HUES6 (cell line): ENCODE data around the gene ST8SIA5.
A peak's percentile ranks its signal among the peaks of the same experiment; 100 is the strongest.

Experiments
- H3K27ac ChIP-seq: 2 replicates; pipeline ENCODE4 v1.7.0; 2013; ENCODE audit warnings: low read depth, mild to moderate bottlenecking, low read length, inconsistent platforms
- H3K27me3 ChIP-seq: 2 replicates; pipeline ENCODE4 v1.6.1; 2013; ENCODE audit warnings: low read length; ENCODE audit not compliant: control insufficient read depth, insufficient read depth
- H3K36me3 ChIP-seq: 2 replicates; pipeline ENCODE4 v1.6.1; 2013; ENCODE audit warnings: low read length; ENCODE audit not compliant: control insufficient read depth, insufficient read depth
- H3K4me1 ChIP-seq: 2 replicates; pipeline ENCODE4 v1.6.1; 2013; ENCODE audit warnings: low read length; ENCODE audit not compliant: control insufficient read depth, insufficient read depth
- H3K4me3 ChIP-seq: 2 replicates; pipeline ENCODE4 v1.5.1; 2013; ENCODE audit warnings: low read depth, low read length
- H3K9ac ChIP-seq: one replicate; pipeline ENCODE4 v1.6.1; 2013; ENCODE audit warnings: mild to moderate bottlenecking, low read length
- H3K9me3 ChIP-seq: 2 replicates; pipeline ENCODE4 v1.6.1; 2013; ENCODE audit warnings: low read depth, low read length; ENCODE audit not compliant: control insufficient read depth, insufficient read depth

The ST8SIA5 gene

DNA sequence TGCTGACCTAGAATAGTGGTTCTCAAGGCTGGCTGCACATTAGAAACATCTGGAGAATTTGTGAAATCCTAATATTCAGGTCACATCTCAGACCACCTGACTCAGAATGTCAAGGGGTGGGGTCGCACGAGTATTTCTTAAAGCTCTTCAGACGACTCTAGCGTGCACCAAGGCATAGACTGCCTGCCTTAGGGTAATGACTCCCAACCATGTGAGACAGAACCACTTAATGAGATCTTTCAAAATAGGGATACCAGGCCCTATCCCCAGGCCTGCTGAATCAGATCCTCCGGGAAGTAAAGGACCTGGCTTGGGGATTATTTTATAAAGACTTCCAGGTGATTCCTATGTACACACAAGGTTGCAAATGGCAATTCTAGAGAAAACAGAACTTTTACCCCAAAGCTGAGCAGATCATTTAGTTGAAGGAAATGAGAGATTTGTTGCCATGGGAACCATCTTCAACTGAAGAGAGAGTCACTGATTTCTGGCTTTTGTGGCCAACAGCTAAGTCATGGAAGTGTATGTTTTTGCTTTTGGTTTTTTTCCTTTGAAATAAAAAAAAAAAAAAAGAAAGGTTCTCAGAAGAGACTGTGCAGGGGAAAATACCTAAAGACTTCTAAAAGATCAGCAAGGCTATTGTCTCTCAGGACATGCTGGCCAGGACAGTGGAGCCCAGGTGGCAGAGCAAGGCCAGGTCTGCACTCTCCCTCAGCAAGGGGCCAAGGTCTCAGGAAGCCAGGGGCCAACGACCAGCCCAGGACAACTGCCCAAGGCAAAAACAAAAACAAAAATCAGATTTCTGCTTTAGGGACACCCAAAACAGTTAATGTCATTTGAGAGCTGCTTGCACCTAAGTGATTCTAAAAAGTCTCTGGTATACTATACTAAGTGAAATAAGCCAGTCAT, 84.5 kb downstream of the ST8SIA5 start:
- no peak overlapping the region for H3K4me3 ChIP-seq
- no peak overlapping the region for H3K27ac ChIP-seq
- no peaks in the 10 kb centered on the region for H3K27me3 ChIP-seq
- peaks cover 22% of the 10 kb centered on the region for H3K4me1 ChIP-seq
- no peak overlapping the region for H3K9ac ChIP-seq
- H3K9me3 ChIP-seq = no peaks in the 10 kb centered on the region
- H3K36me3 ChIP-seq = no peaks in the 10 kb centered on the region

DNA sequence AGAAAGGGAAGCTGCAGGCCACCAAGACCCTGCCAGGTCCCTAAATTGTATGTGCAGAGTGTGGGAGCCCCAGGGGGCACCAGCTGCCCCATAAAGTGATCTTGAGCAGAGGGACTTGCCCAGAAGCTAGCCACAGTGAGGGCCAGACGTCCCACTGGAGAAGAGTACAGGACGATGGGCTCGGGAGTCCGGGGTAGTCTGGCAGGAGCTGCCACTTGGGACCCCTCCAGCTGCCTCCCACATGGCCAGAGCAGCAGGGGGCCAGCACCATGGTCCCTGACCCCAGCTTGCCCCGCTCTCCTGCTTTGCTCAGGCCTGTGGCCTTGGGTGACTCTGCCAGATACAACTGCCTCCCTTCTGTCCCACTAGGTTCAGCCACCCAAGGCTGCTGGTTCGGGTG, 88.2 kb downstream of the ST8SIA5 start:
- peaks cover under 1% of the 10 kb centered on the region; the same call in 1 of the 2 replicates for H3K9me3 ChIP-seq
- H3K36me3 ChIP-seq = no peaks in the 10 kb centered on the region
- no peak overlapping the region for H3K9ac ChIP-seq
- no peak overlapping the region for H3K4me3 ChIP-seq
- H3K27ac ChIP-seq = no peak overlapping the region
- H3K27me3 ChIP-seq = no peaks in the 10 kb centered on the region
- H3K4me1 ChIP-seq = peaks cover 9% of the 10 kb centered on the region; the same call in 1 of the 2 replicates

DNA sequence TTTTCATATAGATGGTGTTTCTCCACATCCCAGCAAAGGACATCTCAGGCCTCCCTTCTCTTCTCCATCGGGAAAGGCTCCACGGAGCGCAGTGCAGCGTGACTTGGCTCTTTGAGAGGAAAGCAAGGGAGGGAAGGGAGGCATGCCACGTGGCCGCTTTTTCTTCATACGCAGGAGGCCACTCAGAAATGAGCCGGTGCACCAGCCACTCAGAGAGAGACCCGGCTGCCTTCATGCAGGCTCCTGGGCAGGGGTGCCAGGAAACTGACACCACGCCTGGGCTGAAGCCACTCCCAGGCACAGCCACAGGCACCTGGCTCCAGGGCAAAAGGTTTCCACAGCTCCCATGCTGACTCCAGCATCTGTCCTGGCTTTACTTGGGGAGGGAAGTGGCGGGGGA, 88.7 kb downstream of the ST8SIA5 start:
- H3K4me1 ChIP-seq = peaks cover 9% of the 10 kb centered on the region; the same call in 1 of the 2 replicates
- H3K4me3 ChIP-seq = no peak overlapping the region
- H3K27me3 ChIP-seq = no peaks in the 10 kb centered on the region
- H3K36me3 ChIP-seq = no peaks in the 10 kb centered on the region
- H3K9me3 ChIP-seq = peaks cover 6% of the 10 kb centered on the region
- no peak overlapping the region for H3K9ac ChIP-seq
- H3K27ac ChIP-seq = no peak overlapping the region

DNA sequence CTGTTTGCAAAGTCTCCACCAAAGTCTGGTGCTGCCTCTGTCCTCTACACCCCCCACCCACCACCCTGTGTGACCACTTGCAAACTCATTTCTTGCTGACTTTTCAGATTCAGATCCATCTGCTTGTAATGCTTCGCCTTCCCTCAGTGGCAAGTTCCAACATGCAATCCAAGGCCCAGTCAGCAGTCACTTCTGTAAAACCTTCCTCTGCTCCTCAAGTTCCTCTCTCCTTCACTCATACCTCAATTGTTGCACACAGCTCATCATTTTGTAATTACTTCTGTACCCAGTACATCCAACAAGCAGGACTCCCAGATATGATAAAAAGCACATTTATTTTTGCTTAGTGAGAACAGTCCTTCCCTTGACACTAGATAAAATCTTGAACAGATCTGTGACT, 93.3 kb downstream of the ST8SIA5 start:
- H3K9ac ChIP-seq = no peak overlapping the region
- H3K4me1 ChIP-seq = peaks cover 6% of the 10 kb centered on the region; the same call in 1 of the 2 replicates
- peaks cover 14% of the 10 kb centered on the region for H3K9me3 ChIP-seq
- no peak overlapping the region for H3K4me3 ChIP-seq
- H3K27me3 ChIP-seq = no peaks in the 10 kb centered on the region
- H3K36me3 ChIP-seq = no peaks in the 10 kb centered on the region
- no peak overlapping the region for H3K27ac ChIP-seq

DNA sequence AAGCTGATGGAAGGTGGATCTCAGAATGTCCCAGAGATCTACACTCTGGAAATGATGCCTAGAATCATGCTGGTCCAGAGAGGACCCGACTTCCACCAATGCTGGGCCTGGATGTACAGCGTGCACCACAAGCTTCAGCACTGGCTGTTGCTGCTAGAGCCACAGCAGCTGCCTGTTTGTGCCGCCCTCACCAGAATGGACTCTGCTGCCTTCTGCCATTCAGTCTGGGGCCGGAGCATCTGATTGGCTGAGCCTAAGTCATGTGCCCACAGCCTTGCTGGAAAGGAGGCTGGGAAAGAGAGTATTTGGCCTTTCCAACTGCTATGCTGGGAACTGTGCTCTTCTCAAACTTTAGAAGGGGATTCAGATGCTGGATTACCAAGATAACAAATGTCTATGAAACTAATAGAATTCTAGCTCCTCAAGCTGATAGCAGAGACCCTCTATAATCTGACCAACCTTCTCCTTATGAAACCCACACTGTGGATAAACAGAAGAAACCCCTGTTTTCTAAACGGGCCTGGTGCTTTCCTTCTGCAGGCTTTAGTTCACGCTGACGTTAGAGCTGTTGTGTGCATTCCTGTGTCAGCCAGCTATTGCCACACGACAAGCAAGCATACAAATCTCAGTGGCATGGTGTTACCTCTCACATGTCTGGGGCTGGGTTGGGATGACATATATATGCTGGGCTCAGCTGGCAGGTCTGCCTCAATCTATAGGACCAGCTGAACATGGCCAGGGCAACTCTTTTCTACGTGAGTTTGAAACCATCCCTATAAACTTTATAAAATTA, 95.7 kb downstream of the ST8SIA5 start:
- H3K9ac ChIP-seq = no peak overlapping the region
- no peaks in the 10 kb centered on the region for H3K36me3 ChIP-seq
- H3K27ac ChIP-seq = no peak overlapping the region
- H3K4me3 ChIP-seq = no peak overlapping the region
- peaks cover 18% of the 10 kb centered on the region for H3K4me1 ChIP-seq
- H3K9me3 ChIP-seq = peaks cover 14% of the 10 kb centered on the region
- H3K27me3 ChIP-seq = no peaks in the 10 kb centered on the region; the same call in 1 of the 2 replicates

DNA sequence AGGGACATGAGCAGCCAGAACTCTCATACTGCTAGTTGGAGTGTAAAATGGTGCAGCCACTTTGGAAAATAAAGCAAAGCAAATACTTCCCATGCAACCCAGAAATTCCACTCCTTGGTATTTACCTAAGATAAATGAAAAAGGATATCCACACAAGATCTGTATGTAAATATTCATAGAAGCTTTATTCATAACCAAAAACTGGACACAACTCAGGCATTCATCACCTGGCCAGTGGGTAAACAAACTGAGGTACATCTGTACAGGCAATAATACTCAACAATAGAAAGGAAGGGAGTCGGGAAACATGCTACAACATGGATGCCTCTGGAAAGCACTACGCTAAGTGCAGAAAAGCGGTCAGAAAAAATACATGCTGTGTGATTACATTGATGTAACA, 97.4 kb downstream of the ST8SIA5 start:
- peaks cover 18% of the 10 kb centered on the region for H3K4me1 ChIP-seq
- H3K27me3 ChIP-seq = no peaks in the 10 kb centered on the region; the same call in 1 of the 2 replicates
- H3K9me3 ChIP-seq = peaks cover 14% of the 10 kb centered on the region

DNA sequence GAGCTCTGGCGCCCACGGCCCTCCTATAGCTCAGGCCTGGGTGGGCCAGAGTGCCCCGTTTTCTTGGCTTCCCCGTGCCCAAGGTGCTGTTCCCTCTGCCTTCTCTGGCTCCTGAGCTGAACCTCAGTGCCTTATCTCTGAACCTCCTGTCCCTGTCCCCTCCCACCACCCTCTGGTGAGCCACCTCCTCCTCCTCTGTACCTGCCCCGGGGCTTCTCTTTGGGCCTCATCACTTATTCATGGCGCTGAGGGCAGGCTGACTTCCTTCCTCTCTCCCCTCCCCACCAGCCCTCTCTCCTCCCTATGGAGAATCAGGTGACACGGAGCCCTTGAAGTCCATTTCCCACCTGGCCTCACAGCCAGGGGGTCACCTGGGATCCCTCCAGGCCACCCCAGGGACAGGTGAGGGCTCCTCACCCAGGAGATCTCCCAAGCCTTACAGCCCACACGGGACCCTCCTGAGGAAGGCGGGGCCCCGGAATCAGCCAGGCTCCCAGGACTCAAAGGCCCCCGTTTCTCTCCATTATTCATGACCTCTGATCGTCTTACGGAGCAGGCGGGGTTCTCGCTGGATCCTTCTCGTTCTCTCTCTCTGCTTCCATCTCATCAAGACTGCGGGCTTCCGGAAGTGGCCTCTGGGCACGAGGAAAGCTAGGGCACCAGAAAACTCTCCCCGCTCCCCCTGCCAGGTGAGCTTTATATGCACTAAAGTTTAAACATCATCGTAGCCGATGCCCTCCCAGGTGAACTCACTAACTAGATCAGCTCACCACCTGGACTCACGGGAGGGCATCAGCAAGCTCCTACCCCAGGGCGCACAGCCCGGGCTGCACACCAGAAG, 99.5 kb downstream of the ST8SIA5 start, which contains the start of gene LOXHD1:
TSS of gene LOXHD1 (minus strand) at position 106 of the 841 bp plus-strand sequence. CDS start 187 bp downstream, outside the sequence.
- Histone ChIP-seq H3K27ac (peak within 1 kb of the TSS; percentile 39; the same call in 1 of the 2 replicates), H3K4me3 (peak within 1 kb of the TSS; percentile 45; the same call in 1 of the 2 replicates), H3K9me3 (no peaks in the 10 kb centered on the region), H3K9ac (peak within 1 kb of the TSS; percentile 47), H3K4me1 (peaks cover 18% of the 10 kb centered on the region), H3K27me3 (no peaks in the 10 kb centered on the region; the same call in 1 of the 2 replicates), H3K36me3 (no peaks in the 10 kb centered on the region)

More for the DNA sequence above, 97.4 kb downstream of the ST8SIA5 start:
- Histone ChIP-seq H3K36me3 (no peaks in the 10 kb centered on the region), H3K9ac (no peak overlapping the region), H3K4me3 (no peak overlapping the region), H3K27ac (no peak overlapping the region)

DNA sequence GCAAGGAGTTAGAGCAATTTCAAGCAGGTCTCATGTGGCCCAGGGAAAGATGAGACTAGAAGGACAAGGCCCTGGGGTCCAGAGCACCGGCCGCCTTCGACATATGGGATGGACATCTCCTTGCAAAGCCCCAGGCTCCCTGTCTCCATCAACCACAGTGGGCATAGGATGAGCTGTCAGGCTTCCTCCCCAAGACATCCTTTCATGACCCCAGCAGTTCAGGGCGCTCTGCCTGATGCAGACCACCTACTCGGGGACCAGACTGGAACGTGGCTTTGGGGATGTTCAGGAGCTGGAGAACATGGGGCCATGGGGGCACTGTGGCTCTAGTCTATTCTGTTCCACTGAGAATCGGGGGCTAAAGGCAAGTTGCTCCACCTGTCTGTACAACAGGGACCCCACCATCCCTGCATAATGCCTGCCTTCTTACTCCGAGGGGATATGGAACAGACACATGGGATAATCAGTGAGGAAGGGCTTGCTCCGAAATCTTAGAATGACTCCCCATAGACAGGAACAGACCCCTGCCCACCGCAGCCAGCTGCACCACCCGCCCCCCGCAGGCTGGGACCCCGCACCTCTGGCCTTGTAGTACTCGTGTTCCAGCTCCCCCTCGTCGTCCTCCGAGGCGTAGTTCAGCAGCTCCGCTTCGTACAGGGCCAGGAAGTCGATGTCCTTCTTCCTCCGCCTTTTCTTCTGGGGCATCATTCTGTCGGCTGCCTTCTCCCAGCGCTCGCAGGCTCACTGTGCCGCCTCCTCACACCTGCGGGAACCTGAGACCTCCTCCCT, 100.3 kb downstream of the ST8SIA5 start:
- no peaks in the 10 kb centered on the region for H3K36me3 ChIP-seq
- H3K27ac ChIP-seq = no peak overlapping the region
- H3K9ac ChIP-seq = peak overlapping the region; percentile 47
- H3K4me1 ChIP-seq = peaks cover 18% of the 10 kb centered on the region
- H3K4me3 ChIP-seq = peak overlapping the region; percentile 45; the same call in 1 of the 2 replicates
- no peaks in the 10 kb centered on the region; the same call in 1 of the 2 replicates for H3K27me3 ChIP-seq
- H3K9me3 ChIP-seq = no peaks in the 10 kb centered on the region

DNA sequence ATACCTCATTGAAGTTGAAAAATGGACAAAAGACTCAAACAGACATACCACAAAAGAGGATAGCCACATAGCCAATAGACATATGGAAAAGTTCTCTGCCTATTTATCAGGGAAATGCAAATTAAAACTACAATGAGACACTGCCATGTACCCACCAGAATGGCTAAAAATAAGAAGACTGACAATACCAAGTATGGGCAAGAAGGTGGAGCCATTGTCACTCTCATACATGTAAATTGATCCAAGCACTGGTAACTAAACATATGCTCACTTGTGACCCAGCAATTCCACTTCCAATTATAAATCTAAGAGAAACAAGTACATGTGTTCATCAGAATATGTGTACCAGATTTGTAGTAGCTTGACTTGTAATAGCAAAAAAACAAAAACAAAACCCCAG, 104.5 kb downstream of the ST8SIA5 start:
- no peak overlapping the region for H3K9ac ChIP-seq
- H3K4me3 ChIP-seq = no peak overlapping the region
- H3K27me3 ChIP-seq = no peaks in the 10 kb centered on the region; the same call in none of the 2 replicates
- no peaks in the 10 kb centered on the region for H3K36me3 ChIP-seq
- H3K27ac ChIP-seq = no peak overlapping the region
- H3K4me1 ChIP-seq = peaks cover 11% of the 10 kb centered on the region
- no peaks in the 10 kb centered on the region for H3K9me3 ChIP-seq

DNA sequence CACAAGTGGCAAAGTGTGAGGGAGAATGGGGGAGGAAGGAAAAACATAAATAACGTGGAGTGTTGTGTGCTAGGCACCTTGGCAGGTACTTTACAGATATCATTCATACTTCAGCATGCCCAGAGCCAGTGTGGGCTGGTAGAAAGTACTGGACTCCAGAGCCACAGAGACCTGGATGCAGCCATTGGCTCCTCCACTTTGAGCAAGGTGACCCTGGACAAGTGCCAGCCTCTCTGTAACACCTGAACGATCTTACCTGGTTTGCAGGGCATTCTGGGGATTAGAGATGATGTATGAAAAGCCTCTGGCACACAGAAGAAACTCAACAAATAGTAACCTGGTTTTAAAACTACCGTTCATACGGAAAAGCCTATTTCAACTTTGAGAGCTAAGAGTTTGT, 106.2 kb downstream of the ST8SIA5 start:
- H3K27ac ChIP-seq = no peak overlapping the region

More for the DNA sequence above, 106.2 kb downstream of the ST8SIA5 start:
- Histone ChIP-seq H3K9ac (no peak overlapping the region), H3K4me3 (no peak overlapping the region), H3K9me3 (no peaks in the 10 kb centered on the region), H3K27me3 (no peaks in the 10 kb centered on the region; the same call in 1 of the 2 replicates), H3K36me3 (no peaks in the 10 kb centered on the region), H3K4me1 (no peaks in the 10 kb centered on the region)
